OCI-LY1 (cell line): ENCODE measurements around the gene MAML2.

Experiments used
- H2AFZ ChIP-seq: fragments of 200-600 bp; sonication (generic), shearing (Covaris generic); 2 replicates; pipeline ENCODE4 v1.6.0; 2014; ENCODE audit warnings: antibody characterized with exemption, mild to moderate bottlenecking, low read length
- H3F3A ChIP-seq: fragments of 200-600 bp; sonication (generic), shearing (Covaris generic); 2 replicates; pipeline ENCODE4 v1.6.0; 2014; ENCODE audit warnings: mild to moderate bottlenecking, antibody characterized with exemption, low read length, moderate library complexity; ENCODE audit not compliant: insufficient read depth
- H3K27ac ChIP-seq: fragments of 200-600 bp; sonication (generic); 2 replicates; pipeline ENCODE4 v1.5.1; 2014; ENCODE audit warnings: low read length, mixed run types, mild to moderate bottlenecking, low read depth; ENCODE audit not compliant: poor library complexity, severe bottlenecking
- H3K27me3 ChIP-seq: fragments of 200-600 bp; sonication (generic); 2 replicates; pipeline ENCODE4 v1.6.0; 2014; ENCODE audit warnings: antibody characterized with exemption, mild to moderate bottlenecking, low read length, moderate library complexity; ENCODE audit not compliant: insufficient read depth
- H3K36me3 ChIP-seq: fragments of 200-600 bp; sonication (generic); 2 replicates; pipeline ENCODE4 v1.6.1; 2014; ENCODE audit warnings: mild to moderate bottlenecking, antibody characterized with exemption, low read length, moderate library complexity, mixed read lengths; ENCODE audit not compliant: insufficient read depth
- H3K4me1 ChIP-seq: fragments of 200-600 bp; sonication (generic); 2 replicates; pipeline ENCODE4 v1.5.1; 2014; ENCODE audit warnings: mild to moderate bottlenecking, low read length, moderate library complexity; ENCODE audit not compliant: insufficient read depth, severe bottlenecking
- H3K4me2 ChIP-seq: fragments of 200-600 bp; sonication (generic), shearing (Covaris generic); 2 replicates; pipeline ENCODE4 v1.6.1; 2014; ENCODE audit warnings: low read length
- H3K4me3 ChIP-seq: fragments of 200-600 bp; sonication (generic); 2 replicates; pipeline ENCODE4 v1.5.1; 2014; ENCODE audit warnings: low read length, low read depth, mild to moderate bottlenecking, mixed read lengths; ENCODE audit not compliant: poor library complexity, severe bottlenecking
- H3K79me2 ChIP-seq: fragments of 200-600 bp; shearing (Covaris generic); 2 replicates; pipeline ENCODE4 v1.6.1; 2016; ENCODE audit warnings: mixed run types, low read length, mixed read lengths; ENCODE audit not compliant: insufficient read depth
- H3K9ac ChIP-seq: fragments of 200-600 bp; sonication (generic), shearing (Covaris generic); 2 replicates; pipeline ENCODE4 v1.6.1; 2014; ENCODE audit warnings: mild to moderate bottlenecking, low read length, mixed read lengths
- H3K9me2 ChIP-seq: fragments of 200-600 bp; sonication (generic), shearing (Covaris generic); 2 replicates; pipeline ENCODE4 v1.6.1; 2014; ENCODE audit warnings: low read depth, mild to moderate bottlenecking, low read length, mixed read lengths
- H3K9me3 ChIP-seq: fragments of 200-600 bp; shearing (Covaris generic); 2 replicates; pipeline ENCODE4 v1.6.1; 2014; ENCODE audit warnings: low read length, mixed read lengths
- H4K20me1 ChIP-seq: fragments of 200-600 bp; sonication (generic), shearing (Covaris generic); 2 replicates; pipeline ENCODE4 v1.6.0; 2016; ENCODE audit warnings: mild to moderate bottlenecking, low read length; ENCODE audit not compliant: insufficient read depth
- EZH2 ChIP-seq: fragments of 200-600 bp; sonication (generic), shearing (Covaris generic); IDR thresholded peaks from 2 replicates; pipeline ENCODE4 v1.8.0; 2017; ENCODE audit warnings: borderline replicate concordance, mixed run types, mild to moderate bottlenecking, antibody characterized with exemption, low read length, moderate library complexity, mixed read lengths
- TF ChIP-seq, protein P1 (sequence below): fragments of 200-600 bp; sonication (generic), shearing (Covaris generic); IDR thresholded peaks from 2 replicates; pipeline ENCODE4 v1.5.1; 2017; ENCODE audit warnings: mild to moderate bottlenecking, antibody characterized with exemption, low read length, moderate library complexity, mixed read lengths

The MAML2 gene

DNA sequence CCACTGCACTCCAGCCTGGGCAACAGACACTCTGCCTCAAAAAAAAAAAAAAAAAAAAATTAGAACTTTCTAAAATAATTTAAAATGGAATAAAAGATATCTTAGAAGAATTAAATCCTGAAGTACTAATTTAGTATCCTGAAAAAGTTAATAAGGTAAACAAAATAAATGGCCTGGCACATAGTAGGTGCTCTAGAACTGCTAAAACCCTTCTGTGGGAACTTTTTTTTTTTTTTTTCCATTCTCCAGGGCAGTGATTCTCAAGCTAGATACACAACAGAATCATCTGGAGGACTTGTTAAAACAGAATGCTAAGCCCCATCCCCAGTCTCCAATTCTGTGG lies 65.3 kb downstream of the MAML2 start:
- Histone ChIP-seq H3K9me2 (no peaks in the 10 kb centered on the region), H4K20me1 (no peaks in the 10 kb centered on the region), H3K9me3 (no peaks in the 10 kb centered on the region), H3K27me3 (no peaks in the 10 kb centered on the region), H3K79me2 (no peaks in the 10 kb centered on the region), H3K4me3 (no peak overlapping the region), H3K27ac (no peak overlapping the region), H3K36me3 (no peaks in the 10 kb centered on the region), H3K4me2 (no peak overlapping the region), H3K9ac (no peak overlapping the region), H2AFZ (no peak overlapping the region), H3F3A (no peaks in the 10 kb centered on the region), H3K4me1 (no peaks in the 10 kb centered on the region)
- TF ChIP-seq, protein P1, sequence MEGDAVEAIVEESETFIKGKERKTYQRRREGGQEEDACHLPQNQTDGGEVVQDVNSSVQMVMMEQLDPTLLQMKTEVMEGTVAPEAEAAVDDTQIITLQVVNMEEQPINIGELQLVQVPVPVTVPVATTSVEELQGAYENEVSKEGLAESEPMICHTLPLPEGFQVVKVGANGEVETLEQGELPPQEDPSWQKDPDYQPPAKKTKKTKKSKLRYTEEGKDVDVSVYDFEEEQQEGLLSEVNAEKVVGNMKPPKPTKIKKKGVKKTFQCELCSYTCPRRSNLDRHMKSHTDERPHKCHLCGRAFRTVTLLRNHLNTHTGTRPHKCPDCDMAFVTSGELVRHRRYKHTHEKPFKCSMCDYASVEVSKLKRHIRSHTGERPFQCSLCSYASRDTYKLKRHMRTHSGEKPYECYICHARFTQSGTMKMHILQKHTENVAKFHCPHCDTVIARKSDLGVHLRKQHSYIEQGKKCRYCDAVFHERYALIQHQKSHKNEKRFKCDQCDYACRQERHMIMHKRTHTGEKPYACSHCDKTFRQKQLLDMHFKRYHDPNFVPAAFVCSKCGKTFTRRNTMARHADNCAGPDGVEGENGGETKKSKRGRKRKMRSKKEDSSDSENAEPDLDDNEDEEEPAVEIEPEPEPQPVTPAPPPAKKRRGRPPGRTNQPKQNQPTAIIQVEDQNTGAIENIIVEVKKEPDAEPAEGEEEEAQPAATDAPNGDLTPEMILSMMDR = no peak
- no peak for TF ChIP-seq EZH2

DNA sequence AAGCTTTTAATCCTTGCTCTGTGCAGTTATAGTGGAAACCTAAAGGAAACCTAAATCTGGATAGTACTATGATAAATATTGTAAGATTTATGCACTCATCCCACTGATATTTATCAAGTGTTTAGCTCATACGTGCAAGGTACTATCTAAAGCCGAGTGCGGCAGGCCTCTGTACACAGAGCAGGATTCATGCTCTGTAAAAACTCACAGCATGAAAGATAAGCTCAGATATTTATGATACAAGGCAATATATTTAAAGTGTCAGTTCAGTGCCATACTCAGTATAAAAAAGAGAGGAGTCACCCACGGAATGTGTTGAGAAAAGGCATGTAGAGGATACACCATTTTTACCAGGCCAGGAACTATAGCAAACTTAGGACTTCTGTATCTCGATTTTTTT lies 66.2 kb downstream of the MAML2 start:
- Histone ChIP-seq H3K9ac (no peak overlapping the region), H3K79me2 (no peaks in the 10 kb centered on the region), H3K9me2 (no peaks in the 10 kb centered on the region), H3K27me3 (no peaks in the 10 kb centered on the region), H3F3A (no peaks in the 10 kb centered on the region), H3K36me3 (no peaks in the 10 kb centered on the region), H4K20me1 (no peaks in the 10 kb centered on the region), H2AFZ (no peak overlapping the region), H3K4me2 (no peak overlapping the region), H3K9me3 (no peaks in the 10 kb centered on the region), H3K27ac (no peak overlapping the region), H3K4me1 (no peaks in the 10 kb centered on the region), H3K4me3 (no peak overlapping the region)
- TF ChIP-seq EZH2 = no peak
- TF ChIP-seq, protein P1 = no peak

DNA sequence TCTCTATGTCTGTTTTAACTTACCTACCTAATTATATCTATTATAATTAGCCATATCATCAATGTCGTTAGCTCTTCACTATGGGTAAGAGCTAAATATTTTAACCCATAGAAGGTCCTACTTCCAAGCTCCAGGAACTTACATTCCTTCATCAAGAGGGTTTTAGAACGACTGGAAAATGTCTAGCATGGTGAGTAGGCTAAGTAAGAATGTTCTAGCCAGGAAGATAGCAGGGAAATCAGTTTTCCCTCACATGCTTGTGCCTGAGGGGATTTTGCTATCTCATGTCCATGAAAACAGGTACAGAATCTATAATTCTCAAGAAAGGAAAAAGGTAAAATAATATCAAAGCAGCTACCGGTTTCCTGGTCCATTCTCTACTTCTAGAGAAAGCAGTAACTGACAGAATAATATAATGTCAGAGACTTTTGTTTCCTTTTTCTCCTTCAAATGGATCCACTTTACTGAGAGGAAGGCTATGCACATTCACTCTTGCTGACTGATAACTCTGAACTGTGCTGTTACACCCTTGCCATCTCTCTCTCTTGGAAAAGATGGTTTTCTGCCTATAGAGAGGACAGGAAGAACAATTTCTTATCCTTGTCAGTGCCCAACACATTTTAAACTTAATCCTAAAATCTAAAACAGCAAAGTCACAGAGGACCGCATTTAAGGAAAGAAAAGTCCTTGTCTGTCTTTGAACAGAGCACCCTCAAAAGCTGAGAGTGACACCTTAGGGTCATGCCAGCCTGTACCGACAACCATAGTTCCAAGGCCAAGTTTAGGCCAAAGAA lies 67.0 kb downstream of the MAML2 start:
- Histone ChIP-seq H4K20me1 (no peaks in the 10 kb centered on the region), H3K9me3 (no peaks in the 10 kb centered on the region), H3K4me2 (no peak overlapping the region), H2AFZ (no peak overlapping the region), H3K27me3 (no peaks in the 10 kb centered on the region), H3K4me3 (no peak overlapping the region), H3K27ac (no peak overlapping the region), H3K4me1 (no peaks in the 10 kb centered on the region), H3K9ac (no peak overlapping the region), H3F3A (no peaks in the 10 kb centered on the region), H3K36me3 (no peaks in the 10 kb centered on the region), H3K79me2 (no peaks in the 10 kb centered on the region), H3K9me2 (no peaks in the 10 kb centered on the region)
- no peak for TF ChIP-seq EZH2
- TF ChIP-seq, protein P1 = no peak
